ENCODE measurements around the gene TEKT1.

DNA sequence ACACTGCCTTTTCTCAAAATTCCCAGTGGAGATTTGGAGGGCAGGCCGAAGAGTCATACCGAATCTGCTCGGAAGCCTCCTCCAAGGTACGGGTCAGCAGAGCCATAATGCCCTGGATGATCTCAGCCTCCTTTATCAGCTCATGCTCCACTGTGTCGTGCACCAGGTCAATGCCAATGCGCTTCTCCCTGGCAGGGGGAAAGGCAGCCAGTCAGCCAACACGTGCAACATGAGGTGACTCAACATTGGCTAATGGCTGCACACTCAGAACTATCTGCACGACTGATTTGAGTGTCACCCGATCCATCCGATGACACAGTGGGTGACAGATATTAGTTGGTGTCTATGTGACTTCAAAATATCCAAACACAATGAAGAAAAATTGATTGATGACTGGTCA, 15.8 kb downstream of the TEKT1 start:
- TF ChIP-seq CTCF (optimal IDR thresholded peaks at IDR 0.05 in 1 of 3, IDR thresholded peaks at IDR 0.05 in 1 of 3, conservative IDR thresholded peaks at IDR 0.05 in 1 of 3; ENCODE audit: extremely low read depth in 1 of 3, insufficient read depth in 2 of 3, low read length in 3 of 3) (no peak), EZH2 (IDR thresholded peaks at IDR 0.05; ENCODE audit: low read length) (no peak)

All from keratinocyte (primary cell).